C4-2B (cell line): ENCODE measurements around the gene LMO4.

Experiments
- ZFX ChIP-seq: fragments of 450-650 bp; IDR thresholded peaks from 2 replicates; pipeline ENCODE4 v1.6.1; 2017
- TF ChIP-seq, protein P1 (sequence below): fragments of 450-650 bp; conservative IDR thresholded peaks from 2 replicates; pipeline ENCODE4 v1.5.1; 2017; ENCODE audit warnings: mild to moderate bottlenecking

DNA sequence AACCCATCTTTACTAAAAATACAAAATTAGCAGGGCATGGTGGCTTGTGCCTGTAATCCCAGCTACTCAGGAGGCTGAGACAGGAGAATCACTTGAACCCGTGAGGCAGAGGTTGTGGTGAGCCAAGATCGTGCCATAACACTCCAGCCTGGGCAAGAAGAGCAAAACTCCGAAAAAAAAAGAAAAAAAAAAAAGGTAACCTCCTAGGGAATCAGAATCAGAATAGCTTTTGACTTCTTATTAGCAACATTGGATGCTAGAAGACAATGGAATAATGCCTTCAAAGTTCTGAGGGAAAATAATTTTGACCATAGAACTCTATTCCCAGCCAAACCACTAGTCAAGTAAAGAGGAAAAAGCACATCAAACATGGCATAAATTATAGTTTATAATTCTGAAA is 60.9 kb downstream of the LMO4 start:
- TF ChIP-seq, protein P1, sequence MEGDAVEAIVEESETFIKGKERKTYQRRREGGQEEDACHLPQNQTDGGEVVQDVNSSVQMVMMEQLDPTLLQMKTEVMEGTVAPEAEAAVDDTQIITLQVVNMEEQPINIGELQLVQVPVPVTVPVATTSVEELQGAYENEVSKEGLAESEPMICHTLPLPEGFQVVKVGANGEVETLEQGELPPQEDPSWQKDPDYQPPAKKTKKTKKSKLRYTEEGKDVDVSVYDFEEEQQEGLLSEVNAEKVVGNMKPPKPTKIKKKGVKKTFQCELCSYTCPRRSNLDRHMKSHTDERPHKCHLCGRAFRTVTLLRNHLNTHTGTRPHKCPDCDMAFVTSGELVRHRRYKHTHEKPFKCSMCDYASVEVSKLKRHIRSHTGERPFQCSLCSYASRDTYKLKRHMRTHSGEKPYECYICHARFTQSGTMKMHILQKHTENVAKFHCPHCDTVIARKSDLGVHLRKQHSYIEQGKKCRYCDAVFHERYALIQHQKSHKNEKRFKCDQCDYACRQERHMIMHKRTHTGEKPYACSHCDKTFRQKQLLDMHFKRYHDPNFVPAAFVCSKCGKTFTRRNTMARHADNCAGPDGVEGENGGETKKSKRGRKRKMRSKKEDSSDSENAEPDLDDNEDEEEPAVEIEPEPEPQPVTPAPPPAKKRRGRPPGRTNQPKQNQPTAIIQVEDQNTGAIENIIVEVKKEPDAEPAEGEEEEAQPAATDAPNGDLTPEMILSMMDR: no peak
- TF ChIP-seq ZFX: no peak
